WTC11 (cell line): ENCODE data around the gene ARID3B. TPM values are rescaled to one million over a fixed set of nuclear protein-coding genes. Genes with fewer than 3 reads are reported as not detected.

Experiments used
- ATAC-seq: fragments of 200-7000 bp; cut with Tn5 transposase; 2 replicates; pipeline ENCODE4 v1.10.0; 2021; ENCODE audit warnings: mild to moderate bottlenecking, moderate library complexity
- CTCF ChIA-PET: fragments of 300-600 bp; sonication (Branson Sonifier 250); formaldehyde crosslinking; loops from one replicate; lab custom pipeline; 2021; ENCODE audit warnings: antibody characterized with exemption; lab: Charles Lee
- POLR2A ChIA-PET: fragments of 350-600 bp; sonication (Branson Sonifier 250); formaldehyde crosslinking; loops from one replicate; lab custom pipeline; 2021; ENCODE audit warnings: antibody characterized with exemption; lab: Charles Lee
- DNase-seq: peaks from one replicate; pipeline ENCODE4 v3.0.0; 2021; ENCODE audit warnings: low spot score
- H3K27ac Mint-ChIP-seq: 2 replicates; pipeline ENCODE4 v1.8.0; 2021; ENCODE audit warnings: mixed read lengths
- H3K27me3 Mint-ChIP-seq: 2 replicates; pipeline ENCODE4 v1.8.0; 2021; ENCODE audit warnings: low read depth, mild to moderate bottlenecking, moderate library complexity, mixed read lengths
- H3K36me3 Mint-ChIP-seq: 2 replicates; pipeline ENCODE4 v1.8.0; 2021; ENCODE audit warnings: mixed read lengths
- H3K4me1 Mint-ChIP-seq: 2 replicates; pipeline ENCODE4 v1.8.0; 2022; ENCODE audit warnings: mixed read lengths
- H3K4me3 Mint-ChIP-seq: 2 replicates; pipeline ENCODE4 v1.8.0; 2021; ENCODE audit warnings: mild to moderate bottlenecking, moderate library complexity, mixed read lengths
- H3K9me3 Mint-ChIP-seq: 2 replicates; pipeline ENCODE4 v1.8.0; 2021; ENCODE audit warnings: mixed read lengths
- KAT7 ChIP-seq: sonication (generic); formaldehyde crosslinking; IDR thresholded peaks from 2 replicates; pipeline ENCODE4 v1.8.1; 2023; ENCODE audit warnings: missing genetic modification reagents, mild to moderate bottlenecking, borderline replicate concordance
- TEAD4 ChIP-seq: sonication (generic); formaldehyde crosslinking; IDR thresholded peaks from 2 replicates; pipeline ENCODE4 v1.8.0; 2022; ENCODE audit warnings: mild to moderate bottlenecking, missing genetic modification reagents
- total RNA-seq: library from RNA; stranded (reverse); gene quantifications from 3 replicates; pipeline ENCODE4 v1.2.3, GENCODE V29; 2021
- TF ChIP-seq, protein P1 (sequence below): sonication (generic); formaldehyde crosslinking; IDR thresholded peaks from 2 replicates; pipeline ENCODE4 v1.8.0; 2023; ENCODE audit warnings: mild to moderate bottlenecking, missing genetic modification reagents
- TF ChIP-seq, protein P2 (sequence below): sonication (generic); formaldehyde crosslinking; IDR thresholded peaks from 2 replicates; pipeline ENCODE4 v1.8.0; 2022; ENCODE audit warnings: mild to moderate bottlenecking, missing genetic modification reagents
- TF ChIP-seq, protein P3 (sequence below): sonication (generic); formaldehyde crosslinking; IDR thresholded peaks from 2 replicates; pipeline ENCODE4 v1.8.1; 2023; ENCODE audit warnings: mild to moderate bottlenecking, missing genetic modification reagents, borderline replicate concordance
- TF ChIP-seq, protein P4 (sequence below): fragments of 250-450 bp; sonication (Bioruptor Pico); IDR thresholded peaks from 2 replicates; pipeline ENCODE4 v1.9.0; 2021; ENCODE audit warnings: mild to moderate bottlenecking, borderline replicate concordance
- TF ChIP-seq, protein P5 (sequence below): sonication (generic); formaldehyde crosslinking; IDR thresholded peaks from 2 replicates; pipeline ENCODE4 v1.8.1; 2022; ENCODE audit warnings: mild to moderate bottlenecking, moderate library complexity, missing genetic modification reagents

The ARID3B gene
- total RNA-seq, 1 experiment from 2014 or later = 133 TPM

DNA sequence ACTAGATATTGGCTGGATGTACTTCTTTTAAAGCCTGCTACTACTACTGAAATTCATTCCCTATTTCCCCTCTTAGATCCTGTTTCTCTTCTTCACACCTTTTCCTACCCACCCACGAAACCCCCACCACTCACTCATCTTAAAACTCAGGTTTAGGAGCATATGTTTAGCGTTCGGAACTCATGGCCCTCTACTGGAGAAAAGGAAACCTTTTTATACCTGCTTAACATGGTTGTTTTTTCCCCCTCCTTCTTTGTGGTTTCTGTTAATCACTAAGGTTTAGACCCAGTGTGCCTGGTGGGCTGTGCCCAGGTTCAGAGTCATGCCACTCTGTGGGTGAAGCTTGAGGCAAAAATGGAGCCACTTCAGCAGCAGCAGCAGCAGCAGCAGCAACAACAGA lies 2.6 kb downstream of the ARID3B start:
- TF ChIP-seq, protein P1, sequence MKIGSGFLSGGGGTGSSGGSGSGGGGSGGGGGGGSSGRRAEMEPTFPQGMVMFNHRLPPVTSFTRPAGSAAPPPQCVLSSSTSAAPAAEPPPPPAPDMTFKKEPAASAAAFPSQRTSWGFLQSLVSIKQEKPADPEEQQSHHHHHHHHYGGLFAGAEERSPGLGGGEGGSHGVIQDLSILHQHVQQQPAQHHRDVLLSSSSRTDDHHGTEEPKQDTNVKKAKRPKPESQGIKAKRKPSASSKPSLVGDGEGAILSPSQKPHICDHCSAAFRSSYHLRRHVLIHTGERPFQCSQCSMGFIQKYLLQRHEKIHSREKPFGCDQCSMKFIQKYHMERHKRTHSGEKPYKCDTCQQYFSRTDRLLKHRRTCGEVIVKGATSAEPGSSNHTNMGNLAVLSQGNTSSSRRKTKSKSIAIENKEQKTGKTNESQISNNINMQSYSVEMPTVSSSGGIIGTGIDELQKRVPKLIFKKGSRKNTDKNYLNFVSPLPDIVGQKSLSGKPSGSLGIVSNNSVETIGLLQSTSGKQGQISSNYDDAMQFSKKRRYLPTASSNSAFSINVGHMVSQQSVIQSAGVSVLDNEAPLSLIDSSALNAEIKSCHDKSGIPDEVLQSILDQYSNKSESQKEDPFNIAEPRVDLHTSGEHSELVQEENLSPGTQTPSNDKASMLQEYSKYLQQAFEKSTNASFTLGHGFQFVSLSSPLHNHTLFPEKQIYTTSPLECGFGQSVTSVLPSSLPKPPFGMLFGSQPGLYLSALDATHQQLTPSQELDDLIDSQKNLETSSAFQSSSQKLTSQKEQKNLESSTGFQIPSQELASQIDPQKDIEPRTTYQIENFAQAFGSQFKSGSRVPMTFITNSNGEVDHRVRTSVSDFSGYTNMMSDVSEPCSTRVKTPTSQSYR (CRISPR knock-in tag) = no peak
- CTCF ChIA-PET = interaction anchor here (0.9 kb wide), 1 partner anchor 13 kb away, joined by 3 read pairs; no protein-coding TSS in a partner anchor

DNA sequence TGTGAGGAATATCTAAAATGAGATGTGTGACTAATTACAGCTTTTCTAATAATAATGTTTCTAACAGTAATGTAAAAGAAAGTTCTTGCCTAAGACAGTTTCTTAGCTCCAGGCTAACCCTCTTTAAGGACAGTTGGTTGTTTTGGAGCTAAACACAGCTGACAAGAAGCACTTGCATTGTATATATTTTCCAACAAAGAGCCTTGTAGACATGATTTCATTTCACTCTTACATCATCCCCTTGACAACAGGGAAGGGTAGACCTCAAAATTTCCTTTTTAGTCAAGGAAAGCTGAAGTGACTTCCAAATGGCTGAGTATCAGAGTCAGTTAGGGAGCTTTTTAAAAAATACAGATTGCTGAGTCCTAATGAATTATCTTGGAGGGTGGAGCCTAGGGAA lies 4.1 kb downstream of the ARID3B start:
- H3K27me3 Mint-ChIP-seq = no peaks in the 10 kb centered on the region
- ChIA-PET CTCF (interaction anchor here (1.2 to 1.9 kb wide), 2 partner anchors 14 to 62 kb away, joined by 3 to 9 read pairs; no protein-coding TSS in a partner anchor), POLR2A (no interaction called here)
- no peak for DNase-seq
- H3K36me3 Mint-ChIP-seq = peaks cover 64% of the 10 kb centered on the region
- TF ChIP-seq KAT7 = no peak
- TF ChIP-seq, protein P2, sequence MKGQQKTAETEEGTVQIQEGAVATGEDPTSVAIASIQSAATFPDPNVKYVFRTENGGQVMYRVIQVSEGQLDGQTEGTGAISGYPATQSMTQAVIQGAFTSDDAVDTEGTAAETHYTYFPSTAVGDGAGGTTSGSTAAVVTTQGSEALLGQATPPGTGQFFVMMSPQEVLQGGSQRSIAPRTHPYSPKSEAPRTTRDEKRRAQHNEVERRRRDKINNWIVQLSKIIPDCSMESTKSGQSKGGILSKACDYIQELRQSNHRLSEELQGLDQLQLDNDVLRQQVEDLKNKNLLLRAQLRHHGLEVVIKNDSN (CRISPR knock-in tag) = no peak
- TF ChIP-seq TEAD4 = no peak
- TF ChIP-seq, protein P3, sequence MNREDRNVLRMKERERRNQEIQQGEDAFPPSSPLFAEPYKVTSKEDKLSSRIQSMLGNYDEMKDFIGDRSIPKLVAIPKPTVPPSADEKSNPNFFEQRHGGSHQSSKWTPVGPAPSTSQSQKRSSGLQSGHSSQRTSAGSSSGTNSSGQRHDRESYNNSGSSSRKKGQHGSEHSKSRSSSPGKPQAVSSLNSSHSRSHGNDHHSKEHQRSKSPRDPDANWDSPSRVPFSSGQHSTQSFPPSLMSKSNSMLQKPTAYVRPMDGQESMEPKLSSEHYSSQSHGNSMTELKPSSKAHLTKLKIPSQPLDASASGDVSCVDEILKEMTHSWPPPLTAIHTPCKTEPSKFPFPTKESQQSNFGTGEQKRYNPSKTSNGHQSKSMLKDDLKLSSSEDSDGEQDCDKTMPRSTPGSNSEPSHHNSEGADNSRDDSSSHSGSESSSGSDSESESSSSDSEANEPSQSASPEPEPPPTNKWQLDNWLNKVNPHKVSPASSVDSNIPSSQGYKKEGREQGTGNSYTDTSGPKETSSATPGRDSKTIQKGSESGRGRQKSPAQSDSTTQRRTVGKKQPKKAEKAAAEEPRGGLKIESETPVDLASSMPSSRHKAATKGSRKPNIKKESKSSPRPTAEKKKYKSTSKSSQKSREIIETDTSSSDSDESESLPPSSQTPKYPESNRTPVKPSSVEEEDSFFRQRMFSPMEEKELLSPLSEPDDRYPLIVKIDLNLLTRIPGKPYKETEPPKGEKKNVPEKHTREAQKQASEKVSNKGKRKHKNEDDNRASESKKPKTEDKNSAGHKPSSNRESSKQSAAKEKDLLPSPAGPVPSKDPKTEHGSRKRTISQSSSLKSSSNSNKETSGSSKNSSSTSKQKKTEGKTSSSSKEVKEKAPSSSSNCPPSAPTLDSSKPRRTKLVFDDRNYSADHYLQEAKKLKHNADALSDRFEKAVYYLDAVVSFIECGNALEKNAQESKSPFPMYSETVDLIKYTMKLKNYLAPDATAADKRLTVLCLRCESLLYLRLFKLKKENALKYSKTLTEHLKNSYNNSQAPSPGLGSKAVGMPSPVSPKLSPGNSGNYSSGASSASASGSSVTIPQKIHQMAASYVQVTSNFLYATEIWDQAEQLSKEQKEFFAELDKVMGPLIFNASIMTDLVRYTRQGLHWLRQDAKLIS (CRISPR knock-in tag) = no peak
- TF ChIP-seq, protein P4, sequence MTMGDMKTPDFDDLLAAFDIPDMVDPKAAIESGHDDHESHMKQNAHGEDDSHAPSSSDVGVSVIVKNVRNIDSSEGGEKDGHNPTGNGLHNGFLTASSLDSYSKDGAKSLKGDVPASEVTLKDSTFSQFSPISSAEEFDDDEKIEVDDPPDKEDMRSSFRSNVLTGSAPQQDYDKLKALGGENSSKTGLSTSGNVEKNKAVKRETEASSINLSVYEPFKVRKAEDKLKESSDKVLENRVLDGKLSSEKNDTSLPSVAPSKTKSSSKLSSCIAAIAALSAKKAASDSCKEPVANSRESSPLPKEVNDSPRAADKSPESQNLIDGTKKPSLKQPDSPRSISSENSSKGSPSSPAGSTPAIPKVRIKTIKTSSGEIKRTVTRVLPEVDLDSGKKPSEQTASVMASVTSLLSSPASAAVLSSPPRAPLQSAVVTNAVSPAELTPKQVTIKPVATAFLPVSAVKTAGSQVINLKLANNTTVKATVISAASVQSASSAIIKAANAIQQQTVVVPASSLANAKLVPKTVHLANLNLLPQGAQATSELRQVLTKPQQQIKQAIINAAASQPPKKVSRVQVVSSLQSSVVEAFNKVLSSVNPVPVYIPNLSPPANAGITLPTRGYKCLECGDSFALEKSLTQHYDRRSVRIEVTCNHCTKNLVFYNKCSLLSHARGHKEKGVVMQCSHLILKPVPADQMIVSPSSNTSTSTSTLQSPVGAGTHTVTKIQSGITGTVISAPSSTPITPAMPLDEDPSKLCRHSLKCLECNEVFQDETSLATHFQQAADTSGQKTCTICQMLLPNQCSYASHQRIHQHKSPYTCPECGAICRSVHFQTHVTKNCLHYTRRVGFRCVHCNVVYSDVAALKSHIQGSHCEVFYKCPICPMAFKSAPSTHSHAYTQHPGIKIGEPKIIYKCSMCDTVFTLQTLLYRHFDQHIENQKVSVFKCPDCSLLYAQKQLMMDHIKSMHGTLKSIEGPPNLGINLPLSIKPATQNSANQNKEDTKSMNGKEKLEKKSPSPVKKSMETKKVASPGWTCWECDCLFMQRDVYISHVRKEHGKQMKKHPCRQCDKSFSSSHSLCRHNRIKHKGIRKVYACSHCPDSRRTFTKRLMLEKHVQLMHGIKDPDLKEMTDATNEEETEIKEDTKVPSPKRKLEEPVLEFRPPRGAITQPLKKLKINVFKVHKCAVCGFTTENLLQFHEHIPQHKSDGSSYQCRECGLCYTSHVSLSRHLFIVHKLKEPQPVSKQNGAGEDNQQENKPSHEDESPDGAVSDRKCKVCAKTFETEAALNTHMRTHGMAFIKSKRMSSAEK (CRISPR knock-in tag) = no peak
- TF ChIP-seq, protein P5, sequence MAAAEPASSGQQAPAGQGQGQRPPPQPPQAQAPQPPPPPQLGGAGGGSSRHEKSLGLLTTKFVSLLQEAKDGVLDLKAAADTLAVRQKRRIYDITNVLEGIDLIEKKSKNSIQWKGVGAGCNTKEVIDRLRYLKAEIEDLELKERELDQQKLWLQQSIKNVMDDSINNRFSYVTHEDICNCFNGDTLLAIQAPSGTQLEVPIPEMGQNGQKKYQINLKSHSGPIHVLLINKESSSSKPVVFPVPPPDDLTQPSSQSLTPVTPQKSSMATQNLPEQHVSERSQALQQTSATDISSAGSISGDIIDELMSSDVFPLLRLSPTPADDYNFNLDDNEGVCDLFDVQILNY (CRISPR knock-in tag) = no peak
- H3K27ac Mint-ChIP-seq = peak overlapping the region; percentile 92; the same call in 1 of the 2 replicates
- ATAC-seq = no peak
- no peak overlapping the region for H3K4me3 Mint-ChIP-seq
- H3K9me3 Mint-ChIP-seq = no peaks in the 10 kb centered on the region
- H3K4me1 Mint-ChIP-seq = peaks cover 52% of the 10 kb centered on the region

More for the DNA sequence above, 2.6 kb downstream of the ARID3B start:
- Mint-ChIP-seq H3K4me3 (peak overlapping the region; percentile 98), H3K4me1 (peaks cover 55% of the 10 kb centered on the region), H3K27ac (peak overlapping the region; percentile 91), H3K27me3 (no peaks in the 10 kb centered on the region; the same call in 1 of the 2 replicates), H3K9me3 (no peaks in the 10 kb centered on the region), H3K36me3 (peaks cover 51% of the 10 kb centered on the region)
- POLR2A ChIA-PET = no interaction called here
- DNase-seq (no peak), ATAC-seq (no peak)
